DND-41 (cell line): ENCODE data around the gene IL21R.

Experiments used
- EZH2 ChIP-seq: IDR thresholded peaks from 3 replicates; pipeline ENCODE4 v1.6.1; 2012; ENCODE audit warnings: borderline replicate concordance, low read depth, mild to moderate bottlenecking, moderate library complexity, low read length, inconsistent platforms; ENCODE audit not compliant: severe bottlenecking
- TF ChIP-seq, protein P1 (sequence below): IDR thresholded peaks from 2 replicates; pipeline ENCODE4 v1.5.1; 2012; ENCODE audit warnings: borderline replicate concordance, low read length, moderate library complexity, mild to moderate bottlenecking; ENCODE audit not compliant: poor library complexity, severe bottlenecking; ENCODE audit errors: extremely low read depth

DNA sequence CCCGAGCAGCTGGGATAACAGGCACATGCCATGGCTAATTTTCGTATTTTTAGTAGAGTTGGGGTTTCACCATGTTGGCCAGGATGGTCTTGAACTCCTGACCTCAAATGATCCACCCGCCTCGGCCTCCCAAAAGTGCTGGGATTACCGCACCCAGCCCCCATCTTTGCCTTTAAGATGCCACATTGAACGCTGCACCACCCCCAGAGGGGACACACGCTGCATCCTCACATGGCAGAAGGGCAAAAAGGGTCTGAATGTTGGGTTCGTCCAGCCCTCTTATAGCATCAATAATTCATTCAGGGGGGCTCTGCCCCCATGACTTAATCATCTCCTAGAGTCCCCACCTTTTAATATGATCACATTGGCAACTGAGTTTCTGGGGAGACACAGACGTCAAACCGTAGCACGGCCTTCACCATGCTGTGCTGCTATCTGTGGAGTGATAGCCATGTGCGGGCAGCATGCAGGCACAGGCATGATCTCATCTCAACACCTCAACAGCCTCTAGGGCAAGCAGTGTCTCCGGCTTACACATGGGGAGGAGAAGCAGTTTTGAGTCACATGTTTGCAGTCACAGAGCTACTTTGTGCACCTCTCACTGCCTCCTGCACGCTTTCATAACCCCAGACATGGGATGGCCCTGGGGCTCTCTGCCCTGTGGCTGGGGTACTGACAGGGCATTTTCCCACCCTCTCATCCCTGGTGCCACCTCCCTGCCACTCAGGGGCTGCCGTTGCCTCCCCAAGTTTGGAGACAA lies 30.0 kb downstream of the IL21R start:
- TF ChIP-seq EZH2 = no peak
- TF ChIP-seq, protein P1, sequence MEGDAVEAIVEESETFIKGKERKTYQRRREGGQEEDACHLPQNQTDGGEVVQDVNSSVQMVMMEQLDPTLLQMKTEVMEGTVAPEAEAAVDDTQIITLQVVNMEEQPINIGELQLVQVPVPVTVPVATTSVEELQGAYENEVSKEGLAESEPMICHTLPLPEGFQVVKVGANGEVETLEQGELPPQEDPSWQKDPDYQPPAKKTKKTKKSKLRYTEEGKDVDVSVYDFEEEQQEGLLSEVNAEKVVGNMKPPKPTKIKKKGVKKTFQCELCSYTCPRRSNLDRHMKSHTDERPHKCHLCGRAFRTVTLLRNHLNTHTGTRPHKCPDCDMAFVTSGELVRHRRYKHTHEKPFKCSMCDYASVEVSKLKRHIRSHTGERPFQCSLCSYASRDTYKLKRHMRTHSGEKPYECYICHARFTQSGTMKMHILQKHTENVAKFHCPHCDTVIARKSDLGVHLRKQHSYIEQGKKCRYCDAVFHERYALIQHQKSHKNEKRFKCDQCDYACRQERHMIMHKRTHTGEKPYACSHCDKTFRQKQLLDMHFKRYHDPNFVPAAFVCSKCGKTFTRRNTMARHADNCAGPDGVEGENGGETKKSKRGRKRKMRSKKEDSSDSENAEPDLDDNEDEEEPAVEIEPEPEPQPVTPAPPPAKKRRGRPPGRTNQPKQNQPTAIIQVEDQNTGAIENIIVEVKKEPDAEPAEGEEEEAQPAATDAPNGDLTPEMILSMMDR = no peak
